HG03575 (cell line): Measurements from ENCODE around the gene SLC12A3.

ENCODE experiments used
- ATAC-seq: cut with Tn5 transposase; IDR thresholded peaks from one replicate; pipeline ENCODE4 v1.9.1; 2021; ENCODE audit not compliant: unreplicated experiment, insufficient number of reproducible peaks, low FRiP score; ENCODE audit errors: extremely low read depth

Gene SLC12A3

DNA sequence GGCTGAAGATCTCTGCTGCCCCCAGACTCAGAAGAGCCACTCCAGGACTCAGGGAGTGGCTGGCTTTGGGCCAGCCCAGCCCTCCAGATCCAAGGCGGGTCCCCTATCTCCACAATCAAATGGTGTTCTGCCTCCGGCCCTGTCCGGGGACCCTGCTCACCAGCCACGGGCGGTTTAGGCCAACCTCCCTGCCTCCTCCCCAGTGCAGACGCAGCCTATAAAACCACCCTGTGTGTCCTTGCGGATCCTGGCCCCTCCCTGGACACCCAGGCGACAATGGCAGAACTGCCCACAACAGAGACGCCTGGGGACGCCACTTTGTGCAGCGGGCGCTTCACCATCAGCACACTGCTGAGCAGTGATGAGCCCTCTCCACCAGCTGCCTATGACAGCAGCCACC lies at the start of gene SLC12A3:
TSS of gene SLC12A3 (plus strand) at position 248 of the 400 bp plus-strand sequence. CDS start at position 277, 29 bp downstream.
- no peak for ATAC-seq

DNA sequence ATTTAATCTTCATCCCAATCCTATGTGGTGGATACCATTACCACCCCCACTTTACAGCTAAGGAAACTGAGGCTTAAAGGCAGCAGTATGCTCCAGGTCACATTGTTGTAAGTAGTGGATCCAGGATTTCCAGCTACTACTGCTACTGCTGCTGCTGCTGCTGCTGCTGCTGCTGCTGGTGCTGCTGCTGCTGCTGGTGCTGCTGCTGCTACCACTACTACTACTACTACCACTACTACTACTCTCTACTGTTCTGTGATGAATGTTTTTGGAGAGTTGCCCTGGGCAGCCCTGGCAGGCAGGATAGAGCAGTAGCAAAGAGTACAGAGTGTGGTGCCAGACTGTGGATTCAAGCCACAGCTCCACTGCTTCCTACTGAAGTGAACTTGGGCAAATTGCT lies 49.3 kb upstream of the SLC12A3 start:
- ATAC-seq, result no peak

GRCh38 chr16:56817056-56817455 lies 48.0 kb upstream of the SLC12A3 start:
- ATAC-seq, result no peak

- ATAC-seq, result no peak
Measured at GRCh38 chr16:56817938-56818337, 47.1 kb upstream of the SLC12A3 start.

DNA sequence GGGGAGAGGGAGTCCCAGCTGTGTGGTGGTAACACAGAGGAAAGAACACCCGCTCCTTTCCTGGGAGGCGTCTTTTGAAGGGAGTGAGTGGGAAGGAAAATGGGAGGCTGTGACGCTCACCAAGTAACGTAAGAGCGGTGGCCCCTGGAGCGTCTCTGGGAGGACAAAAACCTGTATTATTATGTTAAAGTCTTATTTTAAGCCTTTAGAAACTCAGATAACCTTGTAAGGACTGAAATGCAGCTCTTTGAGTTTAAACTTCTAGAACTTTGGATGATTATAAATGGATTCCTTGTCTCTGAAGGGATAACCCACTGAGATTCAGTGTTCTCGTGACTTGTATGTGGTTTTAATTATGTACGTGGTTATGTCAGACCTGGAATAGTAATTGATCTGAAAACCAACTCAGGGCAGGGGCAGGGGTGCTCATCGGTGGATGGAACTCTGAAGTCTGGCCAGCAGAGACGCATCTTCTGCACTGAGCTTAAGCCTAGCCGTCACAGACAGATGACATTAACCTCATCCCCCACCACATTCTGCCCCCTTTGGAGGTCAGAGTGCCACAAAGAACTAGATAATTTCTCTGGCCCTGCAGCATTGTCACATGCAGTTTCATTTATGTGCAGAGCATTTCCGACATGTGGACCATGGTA lies 41.8 kb upstream of the SLC12A3 start:
- no peak for ATAC-seq

- ATAC-seq, result no peak
Measured at GRCh38 chr16:56824331-56824730, 40.7 kb upstream of the SLC12A3 start.

DNA sequence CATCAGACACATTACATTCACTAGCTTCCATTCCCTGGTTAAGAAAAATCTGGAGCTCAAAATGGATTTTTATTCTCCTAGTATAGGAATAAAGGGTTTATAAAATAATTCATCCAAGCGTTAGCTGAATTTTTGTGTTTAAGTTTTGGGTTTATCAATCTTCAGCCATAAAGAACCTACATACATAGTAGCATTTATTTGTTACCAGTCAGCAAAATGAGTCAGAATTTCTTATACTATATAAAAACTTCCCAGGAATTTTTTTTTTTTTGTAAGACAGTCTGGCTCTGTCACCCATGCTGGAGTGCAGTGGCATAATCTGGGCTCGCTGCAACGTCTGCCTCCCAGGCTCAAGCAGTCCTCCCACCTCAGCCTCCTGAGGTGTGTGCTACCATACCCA lies 40.2 kb upstream of the SLC12A3 start:
- no peak for ATAC-seq

GRCh38 chr16:56825826-56826225 lies 39.2 kb upstream of the SLC12A3 start:
- no peak for ATAC-seq

DNA sequence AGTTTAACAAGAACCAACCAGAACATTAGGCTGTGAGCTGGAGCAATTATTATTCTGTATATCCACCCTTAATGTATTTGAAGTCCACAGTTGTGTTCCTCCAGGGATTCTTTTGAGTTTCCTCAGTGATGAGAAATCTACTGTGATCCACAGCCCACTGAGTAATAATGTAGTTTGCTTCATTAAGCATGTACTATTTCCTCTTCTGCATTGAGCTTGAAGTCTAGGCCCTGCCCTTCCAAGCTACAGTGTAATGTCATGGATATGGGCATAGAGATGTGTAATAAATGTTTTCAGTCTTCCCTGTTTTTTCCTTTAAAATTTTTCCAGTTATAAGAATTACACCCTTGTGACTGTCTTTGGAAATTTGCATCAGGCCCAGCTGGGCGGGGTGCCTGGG lies 36.4 kb upstream of the SLC12A3 start:
- ATAC-seq, result no peak

DNA sequence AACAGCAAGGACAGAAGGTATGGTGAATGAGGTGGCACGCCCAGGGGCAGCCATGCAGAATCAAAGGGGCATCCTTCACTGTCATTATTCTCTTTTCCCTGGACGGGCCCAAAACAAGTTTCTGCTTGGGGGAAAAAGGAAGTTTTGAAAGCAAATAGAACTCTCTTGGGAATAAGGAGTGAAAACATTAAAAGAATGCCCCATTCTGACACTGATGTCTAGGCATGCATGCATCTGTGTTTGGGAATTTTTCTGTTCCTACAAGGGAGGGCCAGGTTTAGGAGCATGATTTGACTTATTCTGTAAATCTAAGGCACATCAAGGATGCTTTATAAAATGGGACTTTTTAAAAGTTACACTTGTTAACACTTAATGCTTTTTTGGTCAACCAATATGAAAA lies 34.3 kb upstream of the SLC12A3 start:
- no peak for ATAC-seq

GRCh38 chr16:56832768-56833167 lies 32.2 kb upstream of the SLC12A3 start:
- no peak for ATAC-seq

DNA sequence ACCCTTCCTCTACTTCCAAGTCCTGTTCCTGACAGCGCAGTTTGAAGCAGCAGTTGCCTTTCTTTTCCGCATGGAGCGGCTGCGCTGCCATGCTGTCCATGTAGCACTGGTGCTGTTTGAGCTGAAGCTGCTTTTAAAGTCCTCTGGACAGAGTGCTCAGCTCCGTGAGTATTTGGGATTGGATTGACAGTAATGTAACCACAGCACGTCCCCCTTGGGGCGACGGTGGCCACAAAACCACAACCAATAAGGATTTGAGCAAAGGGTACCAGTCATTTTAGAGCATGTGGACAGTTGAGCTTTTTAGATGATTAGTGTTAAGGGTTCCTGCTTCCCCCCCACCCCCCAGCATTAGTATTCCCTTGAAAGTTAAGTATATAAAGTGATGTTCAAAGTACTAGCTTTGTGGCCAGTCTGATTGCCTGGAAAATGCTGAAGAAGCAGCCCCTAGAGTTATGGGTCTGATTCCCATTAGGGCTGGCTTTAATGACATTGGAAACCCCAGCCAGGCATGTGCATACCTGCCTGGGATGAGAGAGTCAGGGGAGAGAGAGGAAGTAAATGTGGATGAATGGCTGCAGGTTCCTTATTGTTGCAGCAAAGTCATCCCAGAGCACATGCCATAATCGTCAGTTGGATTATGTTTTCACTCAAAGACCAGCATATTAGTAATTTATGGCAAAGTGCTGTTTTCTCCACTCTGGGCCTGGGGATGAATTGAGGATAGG lies 31.6 kb upstream of the SLC12A3 start:
- ATAC-seq, result no peak

- ATAC-seq, result no peak
Measured at GRCh38 chr16:56835320-56835719, 29.7 kb upstream of the SLC12A3 start.

- no peak for ATAC-seq
Measured at GRCh38 chr16:56836410-56837230, 28.4 kb upstream of the SLC12A3 start.

GRCh38 chr16:56838622-56839337 lies 26.2 kb upstream of the SLC12A3 start:
- ATAC-seq, result no peak

DNA sequence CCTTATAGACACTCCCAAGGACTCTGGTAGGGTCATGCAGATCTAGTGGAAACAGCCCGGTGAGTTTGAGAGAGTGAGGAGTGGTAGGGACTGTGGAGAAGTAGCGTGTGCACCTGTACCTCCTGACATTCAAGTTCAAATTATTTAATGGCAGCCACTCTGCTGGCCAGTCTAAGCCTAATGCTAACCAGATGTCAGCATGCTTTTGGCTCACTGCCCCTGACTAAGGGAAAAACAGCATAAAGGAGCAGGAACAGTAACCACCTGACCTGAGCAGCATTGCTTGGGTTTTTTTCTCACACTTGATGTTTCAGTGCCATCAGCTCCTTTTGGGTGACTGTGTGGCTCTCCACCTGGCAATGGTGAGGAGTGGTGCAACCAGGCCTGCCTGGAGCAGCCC lies 23.8 kb upstream of the SLC12A3 start:
- ATAC-seq, result no peak

GRCh38 chr16:56841659-56842058 lies 23.3 kb upstream of the SLC12A3 start:
- no peak for ATAC-seq

- no peak for ATAC-seq
Measured at GRCh38 chr16:56842133-56842532, 22.9 kb upstream of the SLC12A3 start.

DNA sequence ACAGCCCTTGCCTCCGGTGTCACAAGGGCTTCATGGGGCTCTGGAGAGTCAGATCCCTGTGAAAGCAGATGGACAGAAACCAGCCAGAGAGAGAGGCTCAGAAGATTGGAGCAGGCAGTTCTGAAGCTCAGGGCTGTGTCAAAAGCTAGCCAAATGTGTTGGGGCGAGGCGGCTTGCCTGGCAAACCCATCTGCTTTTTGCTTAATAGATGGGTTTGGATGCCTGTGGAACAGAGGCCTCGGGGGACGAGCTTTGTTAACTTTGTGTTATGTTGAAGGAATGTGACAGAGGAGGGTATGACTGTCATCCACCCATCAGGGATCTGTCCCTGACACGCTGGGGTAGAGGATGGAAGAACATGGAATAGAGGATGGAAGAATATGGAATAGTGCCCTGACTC lies 21.0 kb upstream of the SLC12A3 start:
- no peak for ATAC-seq
